ENCODE results near the gene ROCK2. TPM values are rescaled to one million over a fixed set of nuclear protein-coding genes. Genes with fewer than 3 reads are reported as not detected.

The ROCK2 gene
- total and polyA plus RNA-seq, 2 of the 13 experiments (the other 11 are each of a cell fraction or from before 2014, with no cell fraction given), result 38.1 to 119 TPM

GRCh38 chr2:11370377-11371091, 26.1 kb upstream of the ROCK2 start (continued):
- TF ChIP-seq AHDC1 (CRISPR knock-in tag; IDR thresholded peaks at IDR 0.05; ENCODE audit: borderline replicate concordance) (peak; percentile 64), TP53 (CRISPR knock-in tag; conservative IDR thresholded peaks at IDR 0.05) (peak; percentile 65; the same call in 1 of the 2 replicates), AKNA (CRISPR knock-in tag; IDR thresholded peaks at IDR 0.05; ENCODE audit: borderline replicate concordance) (no peak), ZKSCAN5 (CRISPR knock-in tag; IDR thresholded peaks at IDR 0.05) (0 out of 2 replicates have a peak, but pooled peaks have one; percentile 37), KDM6A (CRISPR knock-in tag; IDR thresholded peaks at IDR 0.05; ENCODE audit: low read depth) (peak; percentile 83), SKIL (CRISPR knock-in tag; IDR thresholded peaks at IDR 0.05; ENCODE audit: borderline replicate concordance) (peak; percentile 62; the same call in 1 of the 2 replicates), ZSCAN22 (CRISPR knock-in tag; IDR thresholded peaks at IDR 0.05) (peak; percentile 62; the same call in 1 of the 2 replicates), ZBTB25 (CRISPR knock-in tag; IDR thresholded peaks at IDR 0.05) (peak; percentile 83)
- TF ChIP-seq, protein P1, sequence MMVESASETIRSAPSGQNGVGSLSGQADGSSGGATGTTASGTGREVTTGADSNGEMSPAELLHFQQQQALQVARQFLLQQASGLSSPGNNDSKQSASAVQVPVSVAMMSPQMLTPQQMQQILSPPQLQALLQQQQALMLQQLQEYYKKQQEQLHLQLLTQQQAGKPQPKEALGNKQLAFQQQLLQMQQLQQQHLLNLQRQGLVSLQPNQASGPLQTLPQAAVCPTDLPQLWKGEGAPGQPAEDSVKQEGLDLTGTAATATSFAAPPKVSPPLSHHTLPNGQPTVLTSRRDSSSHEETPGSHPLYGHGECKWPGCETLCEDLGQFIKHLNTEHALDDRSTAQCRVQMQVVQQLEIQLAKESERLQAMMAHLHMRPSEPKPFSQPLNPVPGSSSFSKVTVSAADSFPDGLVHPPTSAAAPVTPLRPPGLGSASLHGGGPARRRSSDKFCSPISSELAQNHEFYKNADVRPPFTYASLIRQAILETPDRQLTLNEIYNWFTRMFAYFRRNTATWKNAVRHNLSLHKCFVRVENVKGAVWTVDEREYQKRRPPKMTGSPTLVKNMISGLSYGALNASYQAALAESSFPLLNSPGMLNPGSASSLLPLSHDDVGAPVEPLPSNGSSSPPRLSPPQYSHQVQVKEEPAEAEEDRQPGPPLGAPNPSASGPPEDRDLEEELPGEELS (CRISPR knock-in tag; IDR thresholded peaks at IDR 0.05), result peak; percentile 84
- TF ChIP-seq, protein P2, sequence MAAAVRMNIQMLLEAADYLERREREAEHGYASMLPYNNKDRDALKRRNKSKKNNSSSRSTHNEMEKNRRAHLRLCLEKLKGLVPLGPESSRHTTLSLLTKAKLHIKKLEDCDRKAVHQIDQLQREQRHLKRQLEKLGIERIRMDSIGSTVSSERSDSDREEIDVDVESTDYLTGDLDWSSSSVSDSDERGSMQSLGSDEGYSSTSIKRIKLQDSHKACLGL (CRISPR knock-in tag; IDR thresholded peaks at IDR 0.05), result 0 out of 2 replicates have a peak, but pooled peaks have one; percentile 51

Data from HepG2 (cell line).